GM20000 (cell line): Measurements from ENCODE around the gene MBD3L5.
"Not testable (repeated sequence)": the region's sequence is repeated elsewhere in the genome, so short reads cannot be mapped to it uniquely, and the experiment has no call there.

Experiments used
- DNase-seq: peaks from one replicate; pipeline ENCODE4 v3.0.0; 2012; ENCODE audit warnings: low spot score
- CTCF ChIP-seq: IDR thresholded peaks from 2 replicates; pipeline ENCODE4 v1.5.1; 2012; ENCODE audit warnings: mild to moderate bottlenecking, control low read depth; ENCODE audit errors: extremely low read depth, missing control alignments

MBD3L5 gene

DNA sequence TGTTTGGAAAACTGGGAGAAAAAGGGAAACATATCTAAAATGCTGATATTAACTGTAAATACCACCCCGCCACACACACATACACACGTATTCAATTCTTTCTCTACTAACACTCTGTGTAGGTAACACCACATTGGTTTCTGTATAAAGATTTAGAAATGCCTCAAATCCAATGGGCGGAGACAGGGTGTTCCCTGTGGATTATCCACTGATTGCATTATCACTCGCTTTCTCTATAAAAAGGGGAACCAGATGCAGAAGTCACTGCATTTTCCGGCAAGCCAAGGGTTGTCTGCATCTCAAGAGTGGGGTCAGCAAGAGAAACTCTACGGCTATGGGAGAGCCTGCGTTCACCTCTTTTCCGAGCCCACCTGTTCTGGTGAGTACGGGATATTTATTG, at the start of gene MBD3L5:
Gene MBD3L5 (plus strand): TSS at position 301 of the 400 bp plus-strand sequence. CDS start 34 bp downstream, at position 335.
- not testable (repeated sequence) for DNase-seq

DNA sequence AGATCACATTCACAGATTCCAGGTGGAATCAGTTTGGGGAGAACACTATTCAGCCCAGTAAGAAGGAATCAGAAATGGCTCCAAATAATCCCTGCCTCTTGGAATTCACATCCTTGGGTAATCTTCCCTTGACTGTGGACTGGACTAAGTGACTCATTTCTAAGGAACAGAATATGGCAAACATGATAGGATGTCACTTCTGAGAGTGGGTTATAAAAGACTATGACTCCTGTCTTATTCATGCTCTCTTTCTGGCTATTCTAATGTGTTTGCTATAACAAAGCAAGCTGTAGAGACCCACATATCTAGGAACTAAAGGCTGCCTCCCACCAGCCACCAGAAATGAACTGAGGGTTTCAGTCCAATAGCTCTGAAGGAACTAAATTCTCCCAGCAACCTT, 46.9 kb upstream of the MBD3L5 start:
- no peak for TF ChIP-seq CTCF
- no peak for DNase-seq

GRCh38 chr19:6987850-6988249, 42.5 kb upstream of the MBD3L5 start:
- no peak for DNase-seq

GRCh38 chr19:6988257-6988656, 42.1 kb upstream of the MBD3L5 start:
- DNase-seq = no peak
- TF ChIP-seq CTCF = no peak

More at GRCh38 chr19:6987850-6988249, 42.5 kb upstream of the MBD3L5 start:
- TF ChIP-seq CTCF = no peak

DNA sequence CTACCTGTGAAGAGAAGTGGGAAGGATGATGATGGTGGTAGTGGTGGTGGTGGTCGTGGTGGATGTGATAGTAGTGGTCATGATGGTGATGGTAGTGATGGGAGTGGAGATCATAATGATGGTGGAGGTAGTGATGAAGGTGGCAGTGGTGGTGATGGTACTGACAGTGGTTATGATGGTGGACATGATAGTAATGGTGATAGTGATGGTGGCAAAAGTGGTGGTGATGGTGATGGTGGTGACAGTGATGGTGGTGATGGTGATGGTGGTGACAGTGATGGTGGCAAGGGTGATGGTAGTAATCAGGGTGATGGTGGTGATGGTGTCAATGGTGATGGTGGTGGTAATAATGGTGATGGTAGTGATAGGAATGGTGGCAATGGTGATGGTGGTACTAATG, 35.3 kb upstream of the MBD3L5 start:
- no peak for TF ChIP-seq CTCF
- no peak for DNase-seq

GRCh38 chr19:6996810-6997209, 33.6 kb upstream of the MBD3L5 start:
- no peak for TF ChIP-seq CTCF
- no peak for DNase-seq

- TF ChIP-seq CTCF = no peak
- DNase-seq = no peak
Observed at GRCh38 chr19:6997679-6998445, 32.5 kb upstream of the MBD3L5 start.

DNA sequence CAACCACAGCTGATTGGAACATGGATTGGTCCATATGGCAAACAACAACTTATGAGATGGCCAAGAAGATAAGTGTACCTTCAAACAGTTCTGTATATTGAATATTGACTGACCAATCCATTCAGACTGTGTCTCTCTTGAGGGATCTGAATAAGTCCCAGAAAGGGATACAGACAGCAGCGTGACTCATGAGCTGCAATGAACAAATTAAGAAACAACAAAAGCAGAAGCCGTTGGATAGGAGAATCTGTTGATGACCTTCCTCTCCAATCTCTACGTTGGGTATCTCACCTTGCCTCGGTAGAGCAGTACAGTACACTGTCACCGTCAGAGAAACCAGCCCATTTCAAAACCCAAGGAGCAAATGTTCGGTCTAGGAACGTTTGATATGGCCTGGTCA, 30.4 kb upstream of the MBD3L5 start:
- no peak for DNase-seq
- no peak for TF ChIP-seq CTCF
